GM11168 (cell line): ENCODE results near the gene FPGS.
"Not testable (repeated sequence)": the region's sequence is repeated elsewhere in the genome, so short reads cannot be mapped to it uniquely, and the experiment has no call there.

Experiments used
- in situ Hi-C: fragments of 300-500 bp; cut with MboI; formaldehyde crosslinking; loops from one replicate; pipeline ENCODE4 v1.12.0; 2022; ENCODE audit warnings: low sequenced_read_pairs; ENCODE audit not compliant: unreplicated experiment

FPGS gene

DNA sequence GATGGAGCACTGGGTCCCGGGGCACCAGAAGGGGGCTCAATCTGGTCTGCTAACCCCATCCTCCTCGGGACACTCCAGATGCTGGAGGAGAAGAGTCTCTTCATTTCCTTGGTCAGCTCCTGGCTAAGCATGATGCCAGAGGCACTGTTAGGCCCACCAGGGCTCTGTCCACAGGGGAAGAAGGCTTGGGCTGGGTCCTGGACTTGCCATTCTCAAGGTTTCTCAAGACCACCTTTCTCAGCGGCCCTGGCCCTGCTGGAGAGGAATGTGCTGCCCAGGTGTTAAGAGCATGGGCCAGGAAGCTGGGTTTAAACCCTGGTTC is 32.1 kb upstream of the FPGS start:
- in situ Hi-C loops, result no loop called here

DNA sequence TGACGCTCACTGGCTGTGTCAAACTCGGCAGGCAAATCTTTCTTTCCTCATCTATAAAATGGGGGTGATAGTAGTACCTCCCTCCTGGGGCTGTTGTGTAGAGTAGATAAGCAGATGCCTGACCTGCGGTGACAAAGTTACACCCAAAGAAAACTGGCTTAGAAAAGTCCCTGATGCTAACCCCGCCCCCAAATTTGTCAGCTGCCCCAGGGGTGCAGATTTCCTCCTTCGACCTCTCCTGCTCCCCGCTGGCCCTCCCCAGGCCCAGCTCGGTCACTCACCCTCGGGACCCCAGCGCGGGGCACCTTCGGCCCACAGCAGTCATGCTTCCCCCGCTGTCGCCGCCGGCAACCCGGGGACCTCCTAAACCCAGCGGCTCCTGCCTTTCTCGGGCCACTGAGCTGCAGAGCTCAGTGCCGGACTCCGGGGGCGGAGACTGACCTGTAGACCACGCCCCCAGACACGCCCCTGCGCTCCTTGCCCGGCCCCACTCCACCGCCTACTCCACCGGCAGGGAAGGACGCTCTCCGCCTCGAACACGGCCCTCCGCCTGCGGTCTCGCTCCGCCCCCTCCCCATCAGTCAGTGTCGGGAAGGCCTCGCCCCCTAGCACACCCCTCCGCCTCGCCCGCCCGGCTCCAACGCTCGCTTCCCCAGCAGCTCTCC is 31.6 kb upstream of the FPGS start:
- in situ Hi-C loops, result no loop called here

DNA sequence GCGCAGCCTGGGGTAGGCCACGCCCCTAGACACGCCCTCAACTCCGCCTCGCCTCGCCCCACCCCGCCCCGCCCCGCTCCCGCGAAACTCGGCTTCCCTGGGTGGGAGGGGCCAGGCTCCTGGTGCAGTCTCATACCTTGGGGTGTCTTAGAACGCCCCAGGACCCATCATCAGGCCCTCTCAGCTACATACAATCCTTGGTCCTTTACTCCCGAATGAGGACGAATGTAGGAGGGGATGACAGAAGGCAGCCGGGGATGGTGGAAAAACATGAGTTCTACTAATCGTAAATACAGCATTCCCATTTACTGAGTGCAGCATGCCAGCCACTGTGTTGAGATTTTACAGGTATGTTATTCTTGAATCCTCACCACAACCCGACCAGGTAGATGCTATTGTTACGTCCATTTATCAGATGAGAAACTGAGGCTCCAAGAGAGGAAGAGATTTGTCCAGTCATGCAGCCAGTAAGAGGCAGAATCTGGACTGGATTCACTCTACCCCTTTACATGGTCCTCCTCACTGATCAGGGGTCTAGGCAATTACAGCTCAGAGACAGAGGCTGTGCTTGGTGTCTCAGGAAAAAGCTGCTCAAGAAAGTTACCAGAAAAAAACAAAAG is 31.0 kb upstream of the FPGS start:
- in situ Hi-C loops, result no loop called here

DNA sequence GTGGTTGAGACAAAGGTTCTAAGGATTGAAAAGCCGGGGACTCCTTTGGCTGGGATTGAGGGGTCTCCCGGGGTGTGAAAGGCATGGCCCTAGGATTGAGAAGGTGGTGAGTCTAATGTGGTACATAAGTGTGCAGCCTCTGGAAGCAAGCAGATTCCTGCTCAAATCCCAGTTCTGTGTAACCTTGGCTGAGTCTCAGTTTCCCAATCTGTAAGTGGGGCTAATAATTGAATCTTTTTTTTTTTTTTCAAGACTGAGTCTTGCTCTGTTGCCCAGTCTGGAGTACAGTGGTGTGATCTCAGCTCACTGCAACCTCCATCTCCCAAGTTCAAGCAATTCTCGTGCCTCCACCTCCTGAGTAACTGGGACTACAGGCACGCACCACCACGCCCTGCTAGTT is 30.1 kb upstream of the FPGS start:
- in situ Hi-C loops, result no loop called here

DNA sequence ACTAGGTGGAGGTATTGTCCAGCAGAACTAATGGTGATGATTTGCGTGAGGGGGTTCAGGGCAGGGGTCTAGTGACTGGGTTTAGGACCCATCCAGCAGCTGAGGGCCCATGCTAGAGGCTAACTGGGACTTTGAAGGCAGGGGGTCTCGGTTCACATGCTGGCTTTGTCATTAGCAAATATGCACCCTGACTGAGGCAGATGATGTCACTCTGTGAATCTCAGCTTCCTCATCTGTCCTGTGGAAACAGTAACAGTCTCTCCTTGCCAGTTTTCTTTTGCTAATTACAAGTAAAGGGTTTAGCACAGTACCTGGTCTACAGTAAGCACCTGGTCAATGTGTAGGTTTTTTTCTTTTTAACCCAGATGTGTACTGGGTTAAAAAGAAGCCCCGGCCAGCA is 29.4 kb upstream of the FPGS start:
- in situ Hi-C loops, result no loop called here

DNA sequence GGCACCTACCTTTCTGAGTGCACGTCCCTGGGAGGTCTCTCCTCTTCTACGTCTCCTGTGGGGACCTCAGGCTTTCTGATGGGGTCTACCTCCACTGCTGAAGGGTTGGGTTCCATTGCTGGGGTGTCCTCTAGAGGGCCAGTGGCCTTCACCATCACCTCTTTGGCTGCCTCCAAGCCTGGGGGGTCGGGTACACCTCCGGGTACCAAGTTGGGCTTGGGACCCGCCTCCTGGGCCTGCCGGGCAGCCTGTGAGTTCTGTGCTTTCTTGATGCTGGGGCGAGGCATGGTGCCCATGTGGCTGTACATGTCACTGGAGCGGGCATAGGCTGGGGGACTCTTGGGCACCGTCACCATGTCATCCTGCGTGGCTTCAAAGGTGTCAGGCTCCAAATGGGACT is 28.7 kb upstream of the FPGS start:
- in situ Hi-C loops, result no loop called here

DNA sequence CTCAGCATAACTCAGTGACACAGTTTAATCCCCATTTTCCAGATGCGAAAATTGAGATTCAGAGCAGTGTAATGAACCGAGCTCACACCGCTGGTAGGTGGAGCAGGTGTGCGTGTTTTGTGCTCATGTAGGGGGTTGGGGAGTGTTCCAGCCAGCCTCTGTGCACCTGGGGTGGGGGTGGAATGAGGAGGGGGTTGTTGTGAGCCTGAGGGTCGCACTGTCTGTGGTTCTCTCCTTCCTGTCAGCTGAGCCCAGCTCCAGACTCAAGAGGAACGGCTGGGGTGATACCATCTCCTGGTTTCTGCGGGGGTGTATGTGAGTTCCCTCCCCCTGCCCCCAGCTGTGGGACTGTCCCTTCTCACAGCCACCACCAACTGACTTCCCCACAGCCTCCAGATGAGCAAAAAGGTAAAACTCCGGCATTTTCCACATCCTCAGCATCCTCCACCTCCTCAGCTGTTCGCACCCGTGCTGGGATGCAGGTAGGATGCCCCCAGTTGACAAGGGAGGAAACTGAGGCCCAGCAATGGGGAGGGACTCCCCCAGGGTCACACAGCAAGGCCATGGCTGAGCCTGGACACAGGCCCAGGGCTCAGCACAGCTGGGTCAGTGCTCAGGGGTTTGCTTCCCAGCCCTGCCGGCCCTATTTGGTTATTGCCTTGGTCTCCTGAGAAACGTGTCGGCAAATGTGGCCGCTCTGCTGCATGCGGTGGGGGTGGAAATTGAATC is 26.3 kb upstream of the FPGS start:
- in situ Hi-C loops, result no loop called here

DNA sequence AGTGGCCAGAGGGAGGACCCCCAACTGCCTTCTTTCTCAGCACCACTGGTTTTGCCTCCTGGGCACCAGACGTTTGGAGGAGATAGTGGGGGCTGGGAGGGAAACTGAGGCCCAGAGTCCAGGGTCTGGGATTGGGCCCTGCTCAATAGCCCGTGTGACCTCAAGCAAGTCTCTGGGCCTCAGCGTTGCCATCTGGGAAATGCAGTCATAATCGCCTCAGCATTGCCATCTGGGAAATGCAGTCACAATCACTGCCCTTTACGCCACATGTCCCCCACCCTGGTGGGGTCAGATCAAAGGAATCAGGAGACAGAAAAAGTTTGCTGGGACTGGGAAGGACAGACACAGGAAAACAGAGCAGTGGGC is 25.8 kb upstream of the FPGS start:
- in situ Hi-C loops, result no loop called here

DNA sequence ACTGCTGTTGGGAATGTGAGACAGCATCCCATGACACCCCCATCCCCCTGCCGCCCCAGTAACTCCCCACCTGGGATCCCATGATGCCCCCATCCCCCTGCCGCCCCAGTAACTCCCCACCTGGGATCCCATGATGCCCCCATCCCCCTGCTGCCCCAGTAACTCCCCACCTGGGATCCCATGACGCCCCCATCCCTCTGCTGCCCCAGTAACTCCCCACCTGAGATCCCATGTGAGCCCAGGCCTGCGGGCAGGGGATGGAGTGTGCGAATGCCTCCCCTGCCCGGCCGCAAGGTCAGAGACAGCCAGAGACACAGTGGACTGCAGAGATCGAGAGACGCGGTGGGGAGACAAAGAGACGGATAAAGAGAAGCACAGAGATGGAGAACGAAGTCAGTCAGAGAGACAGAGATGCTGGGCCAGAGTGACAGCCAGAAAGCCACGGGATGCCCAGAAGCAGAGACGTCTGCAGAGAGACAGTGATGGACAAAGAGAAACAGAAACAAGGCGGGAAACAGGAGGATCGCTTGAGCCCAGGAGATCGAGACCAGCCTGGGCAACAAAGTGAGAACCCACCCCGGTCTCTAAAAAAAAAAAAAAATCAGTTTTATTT is 25.2 kb upstream of the FPGS start:
- in situ Hi-C loops, result no loop called here

DNA sequence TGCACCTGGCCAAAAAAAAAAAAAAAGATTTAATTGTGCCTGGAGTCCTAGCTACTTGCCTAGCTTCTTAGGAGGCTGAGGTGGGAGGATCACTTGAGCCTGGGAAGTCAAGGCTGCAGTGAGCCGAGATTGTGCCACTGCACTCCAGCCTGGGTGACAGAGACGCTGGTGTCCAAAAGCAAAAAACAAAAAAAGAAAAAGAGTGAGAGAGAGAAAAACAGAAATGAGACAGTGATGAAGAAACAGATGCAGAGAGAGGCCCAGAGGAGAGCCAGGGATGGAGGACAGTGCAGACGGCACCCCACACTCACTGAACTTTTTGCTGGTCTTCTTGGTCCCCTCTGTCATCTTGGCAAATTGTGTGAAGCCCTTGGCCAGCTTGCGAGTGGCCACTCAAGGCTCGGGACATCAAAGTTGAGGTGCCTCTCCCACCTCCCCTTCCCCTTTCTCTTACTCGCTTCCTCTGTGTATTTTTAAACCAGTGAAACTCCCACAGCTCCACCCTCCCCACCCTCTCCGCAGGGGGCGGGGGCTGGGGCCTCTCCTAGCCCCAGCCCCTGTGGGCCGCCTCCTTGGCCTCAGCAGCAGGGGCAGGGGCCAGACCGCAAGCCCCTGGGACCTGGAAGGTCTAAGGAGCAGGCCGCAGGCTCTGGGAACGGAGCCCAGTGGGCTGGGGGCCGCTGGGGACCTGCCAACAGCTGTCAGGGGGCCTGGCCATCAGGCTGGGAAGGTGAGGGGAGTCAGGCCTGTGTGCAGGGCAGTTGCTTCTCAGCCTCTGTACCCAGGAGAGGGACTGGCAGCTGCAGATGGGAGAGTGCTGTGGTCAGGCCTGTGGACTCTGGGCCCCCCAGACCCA is 24.2 kb upstream of the FPGS start, which contains the start of gene SH2D3C:
Gene SH2D3C, minus strand, starts transcription at position 387 of the 856 bp plus-strand sequence. Its CDS starts 39 bp downstream, at position 348.
- in situ Hi-C loops, result no loop called here

DNA sequence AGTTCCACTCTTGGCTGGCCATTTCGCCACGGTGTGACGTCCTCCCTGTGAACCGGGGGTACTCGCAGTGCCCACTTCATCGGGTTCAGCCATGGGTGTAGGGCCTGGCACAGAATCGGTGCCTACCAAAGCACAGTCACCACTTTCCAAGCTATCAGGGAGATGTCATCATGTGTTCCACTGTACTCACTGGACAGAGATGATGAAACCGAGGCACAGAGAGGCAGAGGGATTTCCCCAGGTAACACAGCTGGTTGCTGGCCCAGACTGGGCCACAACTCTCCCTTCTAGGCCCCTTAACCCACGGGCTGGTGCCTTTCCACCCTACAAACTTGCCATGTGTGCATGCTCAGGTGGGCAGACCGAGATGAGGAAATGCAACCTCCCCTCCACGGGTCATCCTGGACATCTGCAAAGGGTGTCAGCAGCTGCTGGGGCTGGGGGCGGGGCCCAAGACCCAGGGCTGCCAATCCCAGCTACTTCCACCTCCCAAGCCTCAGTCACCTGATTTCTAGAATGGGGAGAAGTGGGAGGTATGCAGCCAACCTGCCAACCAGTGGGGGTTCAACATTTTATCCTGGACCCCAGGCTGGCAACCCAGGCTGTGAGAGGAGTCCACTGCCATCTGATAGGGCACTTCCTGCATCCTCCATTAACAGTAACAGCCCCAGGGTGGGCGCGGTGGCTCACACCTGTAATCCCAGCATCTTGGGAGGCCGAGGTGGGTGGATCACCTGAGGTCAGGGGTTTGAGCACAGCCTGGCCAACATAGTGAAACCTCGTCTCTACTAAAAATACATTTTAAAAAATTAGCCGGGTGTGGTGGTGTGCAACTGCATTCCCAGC is 23.3 kb upstream of the FPGS start:
- in situ Hi-C loops, result no loop called here

DNA sequence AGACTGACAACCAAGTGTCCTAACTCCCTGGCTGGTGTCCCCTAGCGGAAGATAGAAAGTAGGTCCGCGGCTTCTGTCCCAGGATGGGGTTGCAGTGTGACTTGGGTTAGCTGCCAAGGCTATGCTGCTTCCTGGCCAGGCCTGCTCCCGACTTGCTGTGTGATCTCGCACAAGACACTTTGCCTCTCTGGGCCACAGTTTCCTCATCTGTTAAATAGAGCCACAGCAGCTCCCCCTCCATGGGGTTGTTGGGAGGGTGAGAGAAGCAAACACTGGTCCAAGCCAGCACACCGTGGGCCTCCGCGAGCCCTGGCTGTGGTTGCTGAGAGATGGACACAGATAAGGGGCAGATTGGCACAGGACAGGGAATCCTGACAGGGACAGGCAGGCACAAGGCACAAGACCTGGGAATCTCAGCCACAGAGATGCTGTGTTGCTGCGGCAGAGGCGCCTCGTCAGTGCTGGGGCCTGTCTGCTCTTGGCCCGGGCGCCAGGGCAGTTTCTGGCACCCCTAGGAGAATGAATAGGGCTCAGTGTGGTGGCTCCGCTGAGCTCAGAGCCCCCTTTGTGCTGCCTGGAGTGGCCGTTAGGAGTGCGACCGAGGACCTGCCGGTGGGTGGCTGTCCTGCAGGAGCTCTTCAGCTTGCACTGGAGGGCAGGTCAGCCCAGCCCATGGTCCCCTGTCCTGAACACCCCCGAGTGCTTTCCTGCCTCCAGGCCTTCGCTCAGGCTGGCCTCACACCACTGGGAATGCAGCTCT is 22.4 kb upstream of the FPGS start:
- in situ Hi-C loops, result no loop called here

DNA sequence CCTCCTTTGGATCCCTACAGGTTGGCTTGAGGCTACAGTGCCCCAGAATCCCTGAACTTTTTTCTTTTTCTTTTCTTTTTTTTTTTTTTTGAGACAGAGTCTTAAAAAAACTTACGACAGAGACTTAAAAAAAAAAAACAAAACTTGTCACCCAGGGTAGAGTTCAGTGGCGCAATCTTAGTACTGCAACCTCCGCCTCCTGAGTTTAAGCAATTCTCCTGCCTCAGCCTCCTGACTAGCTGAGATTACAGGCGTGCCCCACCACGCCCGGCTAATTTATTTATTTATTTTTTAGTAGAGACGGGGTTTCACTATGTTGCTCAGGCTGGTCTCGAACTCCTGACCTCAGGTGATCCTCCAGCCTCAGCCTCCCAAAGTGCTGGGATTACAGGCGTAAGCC is 21.8 kb upstream of the FPGS start:
- in situ Hi-C loops, result not testable (repeated sequence)

DNA sequence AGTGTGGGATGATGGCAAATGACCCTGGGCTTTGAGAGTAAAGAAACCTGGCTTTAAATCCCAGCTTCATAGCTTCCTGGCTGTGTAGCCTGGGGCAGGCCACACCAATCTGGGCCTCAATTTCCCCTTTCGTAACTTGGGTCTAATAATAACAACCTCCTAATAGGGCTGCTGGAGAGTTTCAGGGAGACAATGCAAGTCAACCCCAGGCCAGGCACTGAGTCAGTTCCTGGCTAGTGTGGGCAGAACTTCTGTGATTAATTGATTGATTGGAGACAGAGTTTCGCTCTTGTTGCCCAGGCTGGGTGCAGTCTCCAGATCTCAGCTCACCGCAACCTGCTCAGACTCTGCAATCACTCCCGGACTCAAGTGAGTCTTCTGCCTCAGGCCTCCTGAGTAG is 20.9 kb upstream of the FPGS start:
- in situ Hi-C loops, result no loop called here

DNA sequence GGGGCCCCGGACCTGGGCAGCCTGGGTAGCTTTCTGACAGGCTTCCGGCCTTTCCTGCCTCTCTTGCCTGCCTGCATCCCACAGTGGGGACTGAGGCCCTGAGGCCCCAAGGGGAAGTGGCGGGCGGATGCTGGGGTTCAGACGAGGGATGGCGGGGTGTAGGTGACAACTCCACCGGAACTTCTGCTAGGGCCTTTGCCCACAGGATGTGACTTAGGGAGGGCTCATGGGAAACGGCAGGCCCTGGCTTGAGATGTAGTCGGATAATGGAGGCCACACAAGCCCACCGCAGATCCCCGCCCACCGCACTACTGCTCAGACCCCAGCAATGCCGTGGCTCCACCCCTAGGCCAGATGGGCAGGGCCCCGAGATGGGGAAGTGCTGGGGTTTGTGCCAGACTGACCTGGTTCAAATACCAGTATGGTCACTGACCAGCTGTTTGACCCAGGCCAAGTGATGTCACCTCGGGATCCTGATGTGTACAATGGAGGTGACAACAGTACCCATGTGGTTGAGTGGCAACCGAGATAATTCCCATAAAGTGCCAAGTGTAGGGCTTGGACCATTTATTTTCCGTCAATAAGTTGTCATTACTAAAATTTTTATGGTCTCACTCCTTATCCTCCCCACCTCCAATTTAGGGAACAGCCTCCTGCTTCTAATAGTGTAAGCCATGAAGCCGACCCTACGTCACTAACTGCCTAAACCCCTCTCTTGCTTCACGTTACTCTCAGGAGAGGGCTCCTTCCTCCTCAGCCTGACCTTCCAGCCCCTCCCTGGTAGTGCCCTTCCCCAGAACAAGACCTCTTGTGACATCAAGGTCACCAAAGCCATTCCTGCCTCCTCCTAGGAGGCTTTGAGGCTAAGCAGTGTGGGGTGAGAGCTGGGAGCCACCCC is 19.3 kb upstream of the FPGS start:
- in situ Hi-C loops, result no loop called here

DNA sequence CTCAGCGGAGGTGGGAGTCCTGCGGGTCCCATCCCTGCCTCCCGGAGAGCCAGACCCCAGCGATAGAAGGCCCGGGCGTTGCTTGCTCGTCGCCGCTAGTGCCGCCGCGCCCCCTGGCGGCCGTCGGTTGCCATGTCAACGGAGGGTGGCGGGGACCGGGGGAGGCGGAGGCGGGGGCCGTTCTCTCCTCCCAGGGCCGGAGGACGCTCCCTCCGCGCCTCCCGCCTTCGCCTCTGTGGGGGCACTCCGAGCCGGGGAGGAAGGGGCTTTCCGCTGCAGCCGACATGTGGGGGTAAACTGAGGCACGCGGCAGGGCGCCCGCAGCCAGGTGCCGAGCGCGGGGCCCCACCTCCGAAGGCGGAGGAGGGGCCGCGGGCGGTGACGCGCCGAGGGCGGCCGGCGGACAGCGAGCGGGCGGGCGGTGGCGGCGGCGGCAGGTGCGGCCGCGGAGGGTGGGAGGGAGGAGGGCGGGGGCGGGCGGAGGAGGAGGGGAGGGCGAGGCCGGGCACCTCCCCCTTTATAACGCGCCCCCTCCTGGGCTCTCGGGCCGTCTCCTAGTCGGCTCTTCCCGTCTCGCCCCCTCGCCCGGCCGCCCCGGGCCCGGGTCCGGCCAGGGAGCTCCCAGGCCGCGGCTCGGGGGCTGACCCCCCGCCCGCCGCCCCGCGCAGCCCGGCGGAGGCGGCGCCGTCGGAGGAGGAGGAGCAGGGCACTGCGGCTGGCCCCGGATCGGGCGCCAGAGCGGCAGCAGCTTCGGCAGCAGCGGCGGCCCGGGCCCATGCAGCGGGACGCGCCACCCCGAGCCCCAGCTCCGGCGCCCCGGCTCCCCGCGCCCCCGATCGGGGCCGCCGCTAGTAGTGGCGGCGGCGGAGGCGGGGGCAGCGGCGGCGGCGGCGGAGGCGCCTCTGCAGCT is 17.4 kb upstream of the FPGS start:
- in situ Hi-C loops, result loop anchor here (5.0 kb wide), 1 partner anchor 142 kb away; no protein-coding TSS in a partner anchor
